GM18517 (cell line): ENCODE results near the gene MT1A.
"Not testable (repeated sequence)": the region's sequence is repeated elsewhere in the genome, so short reads cannot be mapped to it uniquely, and the experiment has no call there.

Source experiments
- ATAC-seq: cut with Tn5 transposase; IDR thresholded peaks from one replicate; pipeline ENCODE4 v1.9.1; 2021; ENCODE audit warnings: mild to moderate bottlenecking, moderate library complexity; ENCODE audit not compliant: unreplicated experiment

MT1A gene

GRCh38 chr16:56610017-56610608 is 28.4 kb upstream of the MT1A start:
- peak; percentile 34 for ATAC-seq

GRCh38 chr16:56610609-56611111 is 27.8 kb upstream of the MT1A start:
- no peak for ATAC-seq

DNA sequence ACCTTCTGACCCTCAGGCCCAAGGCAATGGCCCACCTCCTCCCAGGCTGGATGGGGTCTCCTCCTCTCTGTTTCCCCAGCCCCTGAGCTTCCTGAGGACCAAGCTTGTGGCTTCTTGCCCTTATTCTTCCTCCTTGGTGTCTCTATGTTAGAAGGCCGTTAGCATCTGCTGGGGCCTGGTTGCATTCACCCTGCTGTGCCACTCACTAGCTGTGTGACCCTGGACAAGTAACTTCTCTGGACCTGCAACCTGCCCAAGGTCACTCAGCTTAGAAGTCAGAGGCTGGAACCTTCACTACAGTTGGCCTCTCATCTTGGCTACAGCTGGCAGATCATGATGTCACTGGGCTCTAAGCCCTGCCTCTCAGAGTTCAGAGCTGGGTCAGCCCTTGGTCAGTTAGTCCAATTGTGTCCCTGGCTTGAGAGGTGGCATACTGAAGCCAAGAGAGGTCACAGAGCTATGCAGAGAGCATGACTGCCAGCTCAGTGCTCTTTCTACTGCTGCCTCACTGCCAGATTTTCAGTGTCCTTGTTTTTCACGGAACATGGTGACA is 27.1 kb upstream of the MT1A start:
- ATAC-seq, result no peak

GRCh38 chr16:56613706-56614105 is 24.8 kb upstream of the MT1A start:
- no peak for ATAC-seq

- ATAC-seq, result no peak
These were observed 23.9 kb upstream of the MT1A start for GRCh38 chr16:56614549-56614991.

DNA sequence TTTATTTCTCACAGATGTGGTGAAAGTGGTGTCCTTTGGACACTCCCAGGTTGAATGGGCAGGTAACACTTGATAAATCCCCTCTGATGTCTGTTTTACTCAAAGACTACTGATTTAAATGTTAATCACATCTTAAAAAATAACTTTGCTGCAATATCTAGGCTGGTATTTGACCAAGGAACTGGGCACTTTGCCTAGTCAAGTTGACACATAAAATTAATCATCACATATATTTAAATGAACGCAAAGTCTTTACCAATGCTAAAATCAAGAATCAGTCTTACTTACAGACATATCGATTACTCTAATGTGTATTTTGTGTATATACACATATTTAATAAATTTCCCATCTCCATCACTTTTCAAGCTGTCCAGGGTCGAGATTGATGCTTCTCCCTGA is 23.1 kb upstream of the MT1A start:
- no peak for ATAC-seq

DNA sequence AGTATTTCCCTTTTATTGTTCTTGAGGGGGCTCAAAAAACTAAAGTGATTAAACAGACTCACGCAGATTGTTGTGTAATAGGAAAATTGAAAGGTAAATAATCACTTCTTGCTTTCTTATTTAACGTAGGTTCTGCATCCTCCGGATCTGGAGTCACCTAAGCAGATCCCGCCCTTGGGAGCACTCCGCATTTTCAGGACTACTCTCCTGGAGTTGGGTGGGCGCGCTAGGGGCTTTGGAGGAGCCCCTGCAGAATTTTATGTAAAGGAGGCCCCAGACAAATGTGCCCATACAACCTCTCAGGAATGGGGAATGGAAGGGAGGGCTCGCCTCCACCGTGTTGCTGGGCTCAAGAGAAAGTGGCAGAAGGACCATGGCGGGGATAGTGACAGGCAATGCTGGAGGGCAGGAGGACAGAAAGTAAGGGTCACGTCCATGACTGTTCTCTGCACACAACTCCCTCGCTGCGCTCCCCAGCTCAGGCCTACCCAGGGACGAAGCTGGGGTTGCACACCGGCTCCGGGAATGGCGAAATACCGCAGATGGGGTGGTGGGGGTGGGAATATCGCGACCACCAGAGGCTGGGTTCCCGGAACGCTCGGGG is 21.8 kb upstream of the MT1A start:
- ATAC-seq, result no peak

DNA sequence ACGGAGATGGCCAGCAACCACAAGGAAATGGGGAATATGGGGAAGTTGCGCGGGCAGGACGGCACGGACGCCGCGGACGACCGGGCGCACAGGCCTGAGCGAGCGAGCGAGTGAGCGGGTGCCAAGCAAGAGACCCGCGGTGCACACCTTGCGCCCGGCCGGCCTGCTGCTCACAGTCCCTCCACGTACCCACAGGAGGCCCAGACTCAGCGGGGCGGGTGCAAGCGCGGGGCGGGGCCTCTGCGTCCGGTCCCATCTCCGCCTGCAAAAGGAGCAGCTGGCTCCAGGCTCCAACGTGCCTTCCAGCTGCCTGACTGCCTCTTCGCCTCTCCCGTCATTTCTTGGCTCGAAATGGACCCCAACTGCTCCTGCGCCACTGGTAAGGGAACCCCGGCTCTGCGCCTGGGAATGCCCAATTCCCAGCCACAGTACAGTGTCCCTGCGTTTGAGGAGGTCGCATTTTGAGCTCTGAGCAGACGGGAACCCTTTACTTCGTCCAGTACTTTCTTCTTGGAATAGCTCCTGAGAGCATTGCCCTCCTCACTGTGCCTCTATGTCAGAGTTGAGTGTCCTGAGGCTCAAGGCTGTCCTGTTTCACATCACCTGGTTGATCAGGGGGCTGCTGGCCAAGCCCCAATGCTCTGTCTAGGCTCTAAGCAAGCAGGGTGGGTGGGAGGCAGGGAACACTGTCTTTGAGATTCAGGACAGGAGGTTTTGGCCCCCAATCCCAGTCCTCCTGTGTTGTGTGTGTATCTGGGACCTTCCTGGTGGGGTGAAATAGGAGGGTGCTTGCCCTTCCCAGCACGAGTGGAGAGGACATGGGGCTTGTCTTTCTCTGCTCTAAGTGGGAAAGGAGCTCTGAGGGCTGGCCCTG is 21.0 kb upstream of the MT1A start:
- ATAC-seq, result no peak

DNA sequence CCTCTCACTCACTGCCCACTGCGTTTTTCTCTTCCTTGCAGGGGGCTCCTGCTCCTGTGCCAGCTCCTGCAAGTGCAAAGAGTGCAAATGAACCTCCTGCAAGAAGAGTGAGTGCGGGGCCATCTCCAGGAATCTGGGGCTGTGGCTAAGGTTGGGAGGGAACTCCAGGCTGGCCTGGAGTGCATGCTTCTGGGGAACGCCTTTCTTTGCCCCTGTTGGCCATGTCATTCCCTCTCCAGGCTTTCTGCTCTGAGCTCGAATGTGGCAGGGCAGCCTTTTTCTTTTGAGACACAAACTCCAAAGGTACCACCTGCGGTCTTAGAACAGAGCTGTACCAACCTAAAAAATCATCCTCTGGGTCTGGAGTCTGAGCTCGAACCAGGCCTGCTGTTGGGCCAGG is 20.3 kb upstream of the MT1A start:
- no peak for ATAC-seq

DNA sequence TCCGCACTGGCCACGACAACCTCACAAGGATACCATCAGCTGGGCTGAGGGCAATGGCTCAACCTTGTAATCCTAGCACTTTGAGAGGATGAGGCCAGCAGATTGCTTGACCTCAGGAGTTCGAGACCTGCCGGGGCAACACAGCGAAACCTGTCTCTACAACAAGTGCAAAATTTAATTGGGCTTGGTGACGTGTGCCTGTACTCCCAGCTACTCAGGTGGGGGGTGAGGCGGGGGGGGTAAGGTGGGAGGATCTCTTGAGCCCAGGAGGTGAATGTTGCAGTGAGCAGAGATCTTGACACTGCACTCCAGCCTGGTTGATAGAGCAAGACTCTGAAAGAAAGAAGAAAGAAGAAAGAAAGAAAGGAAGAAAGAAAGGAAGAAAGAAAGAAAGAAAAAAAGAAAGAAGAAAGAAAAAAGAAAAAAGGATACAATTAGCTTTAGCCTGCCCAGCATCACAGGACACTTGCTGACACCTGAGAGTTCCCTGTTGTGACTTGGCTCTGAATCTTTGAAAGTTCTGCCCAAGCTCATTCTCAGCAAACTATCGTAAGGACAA is 18.0 kb upstream of the MT1A start:
- ATAC-seq, result no peak

DNA sequence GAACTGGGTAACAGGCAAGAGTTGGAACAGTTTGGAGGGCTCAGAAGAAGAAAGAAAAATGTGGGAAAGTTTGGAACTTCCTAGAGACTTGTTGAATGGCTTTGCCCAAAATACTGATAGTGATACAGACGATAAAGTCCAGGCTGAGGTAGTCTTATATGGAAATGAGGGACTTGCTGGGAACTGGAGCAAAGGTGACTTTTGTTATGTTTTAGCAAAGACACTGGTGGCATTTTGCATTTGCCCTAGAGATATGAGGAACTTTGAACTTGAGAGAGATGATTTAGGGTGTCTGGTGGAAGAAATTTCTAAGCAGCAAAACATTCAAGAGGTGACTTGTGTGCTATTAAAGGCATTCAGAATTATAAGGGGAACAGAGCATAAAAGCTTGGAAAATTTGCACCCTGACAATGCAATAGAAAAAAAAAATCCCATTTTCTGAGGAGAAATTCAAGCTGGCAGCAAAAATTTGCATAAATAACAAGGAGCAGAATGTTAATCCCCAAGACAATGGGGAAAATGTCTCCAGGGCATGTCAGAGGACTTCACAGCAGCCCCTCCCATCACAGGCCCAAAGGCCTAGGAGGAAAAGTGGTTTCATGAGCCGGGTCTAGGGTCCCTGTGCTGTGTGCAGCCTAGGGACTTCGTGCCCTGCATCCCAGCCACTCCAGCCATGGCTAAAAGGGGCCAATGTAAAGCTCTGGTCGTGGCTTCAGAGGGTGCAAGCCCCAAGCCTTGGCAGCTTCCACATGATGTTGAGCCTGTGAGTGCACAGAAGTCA is 16.6 kb upstream of the MT1A start:
- not testable (repeated sequence) for ATAC-seq

DNA sequence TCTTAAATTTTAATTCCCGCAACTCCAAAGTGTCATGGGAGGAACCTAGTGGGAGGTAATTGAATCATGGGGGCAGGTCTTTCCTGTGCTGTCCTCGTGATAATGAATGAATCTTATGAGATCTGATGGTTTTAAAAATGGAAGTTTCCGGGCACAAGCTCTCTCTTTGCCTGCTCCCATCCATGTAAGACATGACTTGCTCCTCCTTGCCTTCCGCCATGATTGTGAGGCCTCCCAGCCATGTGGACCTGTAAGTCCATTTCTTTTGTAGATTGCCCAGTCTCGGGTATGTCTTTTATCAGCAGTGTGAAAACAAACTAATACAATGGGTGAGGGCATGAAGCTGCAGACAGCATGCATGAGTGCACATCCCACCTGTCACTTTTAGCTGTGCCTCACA is 15.3 kb upstream of the MT1A start:
- ATAC-seq, result not testable (repeated sequence)

DNA sequence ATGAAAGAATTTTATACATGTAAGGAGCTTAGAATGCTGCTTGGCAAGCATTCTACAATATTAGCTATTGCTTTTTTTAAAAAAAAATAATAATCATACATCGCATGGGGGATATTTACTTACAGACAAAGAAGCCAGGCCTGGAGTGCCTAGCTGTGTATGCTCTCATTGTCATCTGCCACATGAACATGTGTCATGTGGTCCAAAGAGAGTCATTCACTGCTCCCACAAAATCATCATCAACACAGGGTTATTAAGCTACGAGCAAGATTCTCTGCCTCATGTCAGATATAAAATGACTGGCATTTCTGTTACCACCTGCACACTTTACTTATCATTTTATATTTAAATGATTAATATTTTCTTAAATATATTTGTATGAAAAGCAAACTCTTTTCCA is 14.8 kb upstream of the MT1A start:
- ATAC-seq, result no peak

DNA sequence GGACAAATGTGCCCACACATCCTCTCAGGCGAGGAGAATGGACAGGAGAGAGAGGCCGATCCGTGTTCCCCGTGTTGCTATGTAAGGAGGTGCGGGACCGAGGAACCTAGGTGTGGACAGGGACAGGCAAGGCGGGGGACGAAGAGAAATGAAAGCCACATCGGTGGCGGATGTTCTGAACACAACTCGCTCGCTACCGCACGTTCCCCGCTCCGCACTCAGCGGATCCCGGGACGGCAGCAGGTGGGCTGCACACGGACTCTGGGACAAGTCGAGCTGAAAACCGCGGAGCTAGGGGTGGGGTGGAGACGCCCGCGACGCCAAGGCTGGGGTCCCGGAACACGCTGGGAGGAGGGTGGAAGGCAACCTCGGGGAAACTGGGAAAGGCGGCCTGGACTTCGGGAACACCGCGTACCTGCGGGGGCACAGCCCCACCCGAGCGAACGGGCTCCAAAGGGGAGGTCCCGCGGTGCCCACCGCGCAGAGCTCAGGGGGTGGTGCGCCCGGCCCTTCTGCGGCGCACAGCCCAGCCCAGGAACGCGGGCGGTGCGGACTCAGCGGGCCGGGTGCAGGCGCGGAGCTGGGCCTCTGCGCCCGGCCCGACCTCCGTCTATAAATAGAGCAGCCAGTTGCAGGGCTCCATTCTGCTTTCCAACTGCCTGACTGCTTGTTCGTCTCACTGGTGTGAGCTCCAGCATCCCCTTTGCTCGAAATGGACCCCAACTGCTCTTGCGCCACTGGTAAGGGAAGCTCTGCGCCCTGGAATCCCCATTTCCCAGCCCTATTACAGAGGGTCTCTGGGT is 13.1 kb upstream of the MT1A start, which contains the start of gene MT1E:
Gene MT1E, plus strand, starts transcription at position 642 of the 803 bp plus-strand sequence. Its CDS starts 71 bp downstream, at position 713.
- no peak for ATAC-seq

DNA sequence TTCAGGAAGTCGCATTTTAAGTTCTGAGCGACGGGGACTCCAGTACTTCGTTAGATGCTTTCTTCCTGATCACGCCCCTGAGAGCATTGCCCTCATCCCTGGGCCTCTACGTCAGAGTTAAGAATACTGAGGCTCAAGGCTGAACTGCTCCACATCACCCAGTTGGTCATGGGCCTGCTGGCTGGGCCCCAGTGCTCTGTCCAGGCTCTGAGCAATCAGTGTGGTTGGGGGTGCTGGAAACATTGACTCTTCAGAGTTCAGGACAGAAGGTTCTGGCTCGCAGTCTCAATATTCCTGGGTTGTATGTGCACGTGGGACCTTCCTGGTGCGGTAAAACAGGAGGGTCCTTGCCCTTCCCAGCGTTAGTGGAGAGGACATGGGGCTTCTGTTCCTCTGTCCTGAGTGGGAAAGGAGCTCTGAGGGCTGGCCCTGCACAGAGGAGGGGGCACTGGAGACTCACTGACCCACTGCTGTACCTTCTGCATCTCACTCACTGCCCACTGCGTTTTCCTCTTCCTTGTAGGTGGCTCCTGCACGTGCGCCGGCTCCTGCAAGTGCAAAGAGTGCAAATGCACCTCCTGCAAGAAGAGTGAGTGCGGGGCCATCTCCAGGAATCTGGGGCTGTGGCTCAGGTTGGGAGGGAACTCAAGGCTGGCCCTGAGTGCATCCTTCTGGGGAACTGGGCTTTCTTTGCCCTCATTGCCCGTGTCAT is 12.4 kb upstream of the MT1A start:
- no peak for ATAC-seq

GRCh38 chr16:56626685-56627084 is 11.8 kb upstream of the MT1A start:
- ATAC-seq, result no peak

DNA sequence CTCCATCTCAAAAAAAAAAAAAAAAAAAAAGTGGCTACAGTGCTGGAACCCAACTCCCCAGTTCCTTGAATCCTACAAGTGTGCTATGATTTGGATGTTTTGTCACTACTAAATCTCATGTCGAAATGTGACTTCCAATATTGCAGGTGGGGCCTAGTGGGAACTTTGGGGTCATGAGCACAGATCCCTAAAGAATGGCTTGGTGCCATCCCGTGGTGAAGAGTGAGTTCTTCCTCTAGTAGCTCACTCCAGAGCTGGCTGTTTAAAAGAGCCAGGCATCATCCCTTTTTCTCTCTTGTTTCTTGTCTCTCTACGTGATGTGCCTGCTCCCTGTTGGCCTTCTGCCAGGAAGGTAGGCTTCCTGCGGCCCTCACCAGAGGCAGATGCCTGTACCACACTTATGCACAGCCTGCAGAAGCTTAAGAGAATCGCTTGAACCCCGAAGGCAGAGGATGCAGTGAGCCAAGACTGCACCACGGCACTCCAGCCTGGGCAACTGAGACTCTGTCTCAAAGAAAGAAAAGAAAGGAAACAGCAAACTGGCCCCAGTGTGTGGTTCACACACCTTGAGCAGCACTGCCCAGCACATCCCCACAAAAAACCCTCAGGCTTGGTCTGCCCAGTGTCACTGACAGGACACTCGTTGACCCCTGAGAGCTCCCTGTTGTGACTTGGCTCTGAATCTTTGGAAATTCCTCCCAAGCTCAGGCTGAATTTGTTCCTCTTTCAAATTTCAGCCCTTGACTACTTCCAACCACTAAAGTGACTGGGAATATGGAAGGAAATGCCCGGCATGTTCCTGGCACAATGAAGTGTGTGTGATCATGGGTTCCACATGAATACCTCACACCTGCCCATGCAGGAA is 9.7 kb upstream of the MT1A start:
- no peak for ATAC-seq

GRCh38 chr16:56629531-56629930 is 8.9 kb upstream of the MT1A start:
- ATAC-seq, result peak; percentile 15
